Fibroblast of skin of right quadriceps (primary cell): ENCODE data around the gene ESPN.
"Not testable (repeated sequence)": the region's sequence is repeated elsewhere in the genome, so short reads cannot be mapped to it uniquely, and the experiment has no call there.

ENCODE experiments used
- DNase-seq: peaks from one replicate; pipeline ENCODE4 v3.0.0-alpha.2; 2013

The ESPN gene

DNA sequence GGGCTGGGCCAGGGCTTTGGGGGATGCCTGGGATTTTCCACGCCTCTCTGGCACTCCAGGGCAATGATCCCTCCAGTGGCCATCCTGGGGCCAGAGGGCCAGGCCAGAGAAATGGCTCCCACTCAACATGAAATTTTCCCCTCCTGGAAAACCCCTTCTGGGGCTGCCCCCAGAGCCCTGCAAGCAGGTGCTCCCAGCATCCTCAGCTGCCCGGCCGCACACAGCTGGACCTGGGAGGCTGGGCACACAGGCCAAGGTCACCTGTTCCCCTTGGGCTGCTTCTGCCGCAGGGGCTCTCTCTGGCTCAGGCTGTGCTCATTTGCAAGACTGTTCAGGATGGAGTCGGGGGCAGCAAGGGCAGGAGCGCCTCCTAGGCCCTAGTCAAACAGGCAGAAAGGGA is 3.9 kb downstream of the ESPN start:
- not testable (repeated sequence) for DNase-seq

DNA sequence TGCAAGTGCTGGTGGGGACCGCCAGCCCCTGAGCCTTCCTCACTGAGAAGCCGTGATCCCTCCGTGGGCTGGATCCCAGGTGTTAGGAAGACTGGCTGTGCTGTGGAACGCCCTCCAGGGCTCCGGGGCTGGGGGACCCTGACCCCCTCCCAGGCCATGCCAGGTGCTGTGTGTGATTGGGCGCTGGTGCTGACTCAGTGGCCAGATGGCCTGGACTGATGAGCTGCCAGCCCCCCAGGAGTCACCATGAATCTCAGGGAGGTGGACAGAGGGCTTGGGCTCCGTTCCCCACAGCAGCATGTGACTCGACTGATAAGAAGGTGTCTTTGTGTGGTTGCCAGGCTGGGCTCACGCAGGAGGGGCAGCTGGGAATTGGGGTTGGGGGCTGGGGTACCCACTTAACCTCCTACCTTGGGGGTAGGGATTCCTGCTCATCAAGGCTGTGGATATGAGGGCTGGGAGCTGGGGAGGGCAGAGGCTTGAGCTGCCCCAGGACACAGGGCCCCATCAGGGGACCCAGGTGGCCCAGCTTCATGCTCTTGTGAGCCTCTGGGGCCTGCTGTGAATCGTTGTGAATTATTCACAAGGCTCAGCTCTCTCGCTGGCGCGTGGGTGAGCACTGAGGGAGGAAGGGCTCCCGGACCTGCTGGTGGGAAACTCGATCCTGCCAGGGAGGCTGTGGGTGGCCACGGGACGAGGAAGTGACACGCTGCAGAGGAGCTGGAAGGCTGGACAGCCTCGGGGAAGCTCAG is 5.3 kb downstream of the ESPN start:
- not testable (repeated sequence) for DNase-seq

DNA sequence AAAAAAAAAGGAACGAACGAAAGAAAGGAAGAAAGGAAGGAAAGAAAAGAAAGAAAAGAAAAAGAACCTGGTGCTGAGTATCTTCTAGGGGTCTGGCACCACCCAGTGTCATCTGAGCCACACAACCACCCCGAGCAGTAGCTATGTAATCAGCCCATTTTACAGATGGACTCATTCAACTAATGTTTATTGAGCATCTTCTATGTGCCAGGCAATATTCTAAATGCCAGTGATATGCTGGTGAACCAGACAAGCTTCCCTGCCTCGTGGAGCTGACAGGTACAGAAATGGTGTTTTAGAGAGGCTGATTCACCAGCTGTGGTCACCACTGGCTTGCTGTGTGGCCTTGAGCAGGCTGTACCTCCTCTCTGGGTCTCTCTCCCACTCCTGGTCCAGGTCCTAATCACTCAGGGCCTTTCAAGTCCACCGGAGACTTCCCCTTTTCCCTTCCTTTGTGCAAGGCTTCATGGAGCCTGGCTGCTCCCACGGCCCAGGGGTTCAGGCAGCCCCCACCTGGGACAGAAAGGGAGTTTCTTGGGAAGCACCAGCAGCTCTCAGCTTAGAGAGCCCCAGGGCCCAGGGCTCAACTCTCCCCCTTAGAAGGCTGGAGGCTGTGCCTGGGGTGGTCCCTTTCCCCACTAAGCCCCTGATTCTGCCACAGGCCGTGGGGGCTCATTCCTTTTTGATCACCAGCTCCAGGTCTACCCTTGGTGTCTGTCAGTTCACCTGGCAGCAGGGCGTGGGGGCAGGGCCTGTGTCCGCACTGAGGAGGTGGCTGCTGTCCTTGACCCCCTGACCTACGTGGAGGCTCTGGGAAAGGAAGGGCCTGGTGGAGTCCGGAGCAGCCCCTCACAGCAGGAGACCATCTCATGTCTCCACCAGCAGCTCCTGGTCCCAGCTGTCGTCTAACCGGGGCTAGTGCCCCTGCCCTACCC is 7.3 kb downstream of the ESPN start:
- not testable (repeated sequence) for DNase-seq

DNA sequence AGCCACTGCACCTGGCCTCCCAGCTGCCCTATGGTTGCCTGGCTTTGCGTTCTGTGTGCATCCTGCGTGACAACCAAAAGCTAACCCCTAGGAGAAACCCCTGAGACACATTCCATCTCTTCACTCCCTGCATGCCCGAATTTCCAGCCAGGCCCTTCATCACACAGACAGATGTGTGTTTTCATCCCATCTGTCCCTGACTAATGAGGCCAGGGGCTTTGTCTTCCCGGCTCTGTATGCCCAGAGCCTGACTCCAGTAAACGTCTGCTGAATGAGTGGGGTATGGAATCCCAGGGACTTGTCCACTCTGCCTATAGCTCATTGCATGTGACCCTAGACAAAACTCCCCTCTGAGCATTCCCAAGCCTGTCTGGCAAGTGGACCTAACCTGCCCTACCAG is 9.6 kb downstream of the ESPN start:
- no peak for DNase-seq

DNA sequence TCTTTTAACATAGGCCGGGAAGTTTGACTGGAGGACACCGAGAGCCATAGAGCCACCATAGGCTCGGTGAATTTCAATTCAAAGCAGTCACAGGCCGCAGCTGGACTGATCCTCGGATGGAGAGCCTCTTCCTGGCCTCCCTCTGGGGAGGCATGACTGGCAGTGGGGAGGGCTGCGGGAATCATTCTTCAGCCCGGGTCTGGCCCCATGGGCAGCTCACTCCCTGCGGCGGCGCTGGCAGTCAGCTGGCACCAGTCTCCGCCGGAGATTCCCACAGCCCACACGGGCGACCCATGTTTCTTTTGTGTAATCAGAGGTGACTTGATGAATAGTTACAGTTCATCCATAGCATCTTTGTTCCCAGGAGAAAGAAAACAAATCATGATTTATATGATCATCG is 10.6 kb downstream of the ESPN start:
- DNase-seq: no peak

DNA sequence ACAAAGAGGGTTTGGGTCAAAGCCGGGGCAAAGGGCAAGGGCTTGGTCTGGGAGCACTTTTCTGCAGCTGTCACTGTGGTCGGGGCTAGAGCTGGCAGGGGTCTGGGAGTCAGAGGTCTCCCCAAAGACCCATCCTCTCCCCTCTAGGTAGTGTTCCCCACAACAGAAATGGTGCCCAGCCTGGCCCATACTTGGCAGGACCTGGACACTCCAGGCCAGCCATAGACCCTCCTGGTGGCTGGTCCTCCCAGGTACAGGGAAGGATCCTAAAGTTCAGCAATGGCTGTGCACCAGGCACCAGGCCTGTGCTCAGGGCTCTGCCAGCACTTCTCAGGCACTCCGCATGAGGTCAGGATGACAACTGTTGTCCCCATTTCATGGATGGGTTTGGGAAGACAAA is 11.0 kb downstream of the ESPN start:
- DNase-seq: no peak

DNA sequence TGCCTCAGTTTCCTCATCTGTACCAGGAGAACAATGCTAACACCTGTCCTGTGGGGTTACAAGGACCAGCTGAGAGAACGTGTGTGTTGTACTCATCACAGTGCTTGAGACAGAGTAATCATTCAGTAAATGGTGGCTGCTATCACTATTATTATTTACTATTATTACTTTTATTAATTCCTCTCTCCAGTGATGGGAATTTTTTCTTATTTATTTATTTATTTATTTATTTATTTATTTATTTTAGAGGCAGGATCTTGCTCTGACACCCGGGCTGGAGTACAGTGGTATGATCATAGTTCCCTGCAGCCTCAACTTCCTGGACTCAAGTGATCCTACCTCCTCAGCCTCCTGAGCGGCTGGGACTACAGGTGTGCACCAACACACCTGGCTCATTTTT is 11.7 kb downstream of the ESPN start:
- DNase-seq: not testable (repeated sequence)

DNA sequence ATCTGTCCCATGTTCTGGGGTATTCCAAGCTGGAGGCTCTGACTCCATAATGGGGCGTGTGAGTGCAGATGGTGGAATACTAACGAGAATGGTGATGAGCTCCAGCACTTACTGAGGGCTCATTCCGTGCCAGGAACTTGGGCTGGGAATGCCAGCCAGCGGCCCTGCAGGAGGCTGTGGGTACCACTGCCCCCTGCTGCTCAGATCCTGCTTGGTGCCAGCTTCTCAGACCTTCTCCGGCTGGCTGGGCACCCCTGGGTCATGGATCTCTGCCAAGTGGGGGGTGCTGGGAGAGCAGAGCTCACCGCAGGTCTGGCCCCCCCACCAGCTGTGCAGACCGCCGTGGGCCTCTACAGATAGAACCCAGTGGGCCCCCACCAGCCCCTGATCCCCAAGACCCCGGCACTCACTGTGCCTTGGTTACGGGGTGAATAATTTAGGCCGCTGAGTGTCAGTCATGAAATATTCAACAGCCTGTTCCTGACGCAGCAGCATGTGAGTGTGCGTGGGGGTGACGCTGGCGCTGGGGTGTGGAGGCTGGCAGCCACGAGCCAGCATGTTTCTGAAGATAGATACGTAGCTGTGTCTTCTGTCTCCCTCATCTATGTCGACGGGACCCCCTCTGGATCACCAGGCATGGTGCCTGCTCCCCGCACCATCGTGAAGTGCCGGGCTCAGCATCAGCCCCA is 12.6 kb downstream of the ESPN start:
- not testable (repeated sequence) for DNase-seq

DNA sequence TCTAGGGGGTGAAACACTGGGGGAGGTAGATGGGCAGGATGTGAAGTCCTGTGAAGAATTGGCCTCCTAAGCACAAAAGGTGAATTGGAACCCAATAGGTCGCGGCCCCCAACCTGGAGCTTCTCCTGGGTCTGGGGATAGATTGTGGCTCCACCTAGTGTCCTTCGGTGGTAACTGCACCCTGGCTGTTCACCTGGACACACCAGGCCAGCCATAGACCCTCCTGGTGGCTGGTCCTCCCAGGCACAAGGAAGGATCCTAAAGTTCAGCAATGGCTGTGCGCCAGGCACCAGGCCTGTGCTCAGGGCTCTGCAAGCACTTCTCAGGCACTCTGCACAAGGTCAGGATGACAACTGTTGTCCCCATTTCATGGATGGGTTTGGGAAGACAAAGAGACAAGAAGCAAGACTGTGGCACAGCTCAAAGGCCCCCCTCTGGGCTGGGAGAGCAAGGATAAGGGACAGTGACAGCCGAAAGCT is 13.5 kb downstream of the ESPN start:
- peak; percentile 31 for DNase-seq

DNA sequence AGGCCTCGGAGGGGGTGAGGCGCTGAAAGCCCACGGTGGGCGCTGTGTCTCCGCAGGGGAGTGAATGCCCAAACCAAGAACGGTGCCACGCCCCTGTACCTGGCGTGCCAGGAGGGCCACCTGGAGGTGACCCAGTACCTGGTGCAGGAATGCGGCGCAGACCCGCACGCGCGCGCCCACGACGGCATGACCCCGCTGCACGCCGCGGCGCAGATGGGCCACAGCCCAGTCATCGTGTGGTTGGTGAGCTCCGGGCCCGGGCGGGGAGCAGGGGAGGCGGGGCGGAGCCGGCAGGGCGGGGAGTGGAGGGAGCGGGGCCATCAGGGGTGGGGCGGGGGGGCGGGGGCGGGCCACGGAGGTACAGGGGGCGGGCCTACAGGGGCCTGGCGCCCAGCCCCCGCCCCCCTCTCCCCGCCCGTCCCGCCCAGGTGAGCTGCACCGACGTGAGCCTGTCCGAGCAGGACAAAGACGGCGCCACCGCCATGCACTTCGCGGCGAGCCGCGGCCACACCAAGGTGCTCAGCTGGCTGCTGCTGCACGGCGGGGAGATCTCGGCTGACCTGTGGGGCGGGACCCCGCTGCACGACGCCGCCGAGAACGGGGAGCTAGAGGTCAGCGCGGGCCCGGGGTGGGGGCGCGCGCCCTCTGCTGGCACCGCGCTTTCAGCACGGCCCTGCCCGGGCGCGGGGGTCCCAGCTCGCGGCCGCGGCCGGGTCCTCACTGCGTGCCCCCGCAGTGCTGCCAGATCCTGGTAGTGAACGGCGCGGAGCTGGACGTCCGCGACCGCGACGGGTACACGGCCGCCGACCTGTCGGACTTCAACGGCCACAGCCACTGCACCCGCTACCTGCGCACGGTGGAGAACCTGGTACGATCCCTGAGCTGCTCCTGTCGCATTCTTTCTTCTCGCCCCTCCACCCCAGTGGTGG is 15.9 kb downstream of the ESPN start:
- DNase-seq: peak; percentile 35

DNA sequence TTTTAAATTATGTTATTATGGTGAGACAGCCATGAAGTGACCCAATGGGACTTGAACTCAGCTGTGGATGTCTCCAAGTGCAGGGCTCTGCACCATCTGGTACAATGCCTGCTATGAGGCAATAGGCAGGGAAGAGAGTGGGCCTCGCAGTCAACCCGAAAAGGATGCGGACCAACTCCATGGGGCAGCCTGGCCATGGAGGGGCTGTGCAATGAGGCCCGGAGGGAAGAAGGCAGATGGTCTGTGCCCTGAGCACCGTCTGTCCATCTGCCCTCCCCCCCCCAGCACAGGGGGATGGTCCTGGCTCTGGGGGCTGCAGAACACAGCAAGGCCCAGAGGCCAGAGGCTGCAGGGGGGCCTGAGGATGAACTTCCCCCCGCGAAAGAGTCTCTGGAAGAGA is 17.0 kb downstream of the ESPN start:
- no peak for DNase-seq

DNA sequence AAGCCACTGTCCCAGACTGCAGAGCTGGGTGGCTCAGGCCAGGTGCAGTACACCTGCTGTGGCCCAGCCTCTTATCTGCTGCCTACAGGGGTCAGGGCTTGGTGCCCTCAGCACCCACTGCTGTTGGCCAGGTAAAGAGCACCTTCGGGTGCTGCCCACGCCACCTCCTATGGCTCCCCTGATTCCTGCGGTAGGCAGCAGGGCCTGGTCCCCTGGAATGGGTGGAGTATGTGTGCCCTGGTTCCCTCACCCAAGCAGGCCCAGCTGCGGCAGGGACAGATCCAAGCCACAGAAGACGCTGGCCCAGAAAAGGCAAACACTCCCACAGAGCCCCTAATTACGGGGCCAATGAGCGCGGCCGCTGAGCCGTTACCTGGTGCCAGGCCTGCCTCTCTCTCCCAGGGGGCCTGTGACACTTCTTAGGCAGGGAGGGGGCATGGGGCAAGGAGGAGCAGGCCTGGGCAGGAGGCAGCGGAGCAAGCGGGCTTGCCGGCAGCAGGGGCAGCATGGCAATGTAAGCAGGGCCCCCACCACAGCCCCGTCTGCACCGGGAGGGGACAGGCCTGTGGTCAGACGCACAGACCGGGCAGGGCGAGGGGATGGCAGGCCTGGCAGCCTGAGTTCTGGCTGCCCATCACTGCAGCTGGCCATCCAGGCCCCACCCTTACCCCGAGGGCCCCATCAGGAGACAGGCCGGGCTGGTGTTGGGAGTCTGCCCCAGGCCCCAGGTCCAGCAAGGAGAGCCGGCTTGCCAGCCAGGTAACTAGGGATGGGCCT is 19.0 kb downstream of the ESPN start:
- DNase-seq: no peak

DNA sequence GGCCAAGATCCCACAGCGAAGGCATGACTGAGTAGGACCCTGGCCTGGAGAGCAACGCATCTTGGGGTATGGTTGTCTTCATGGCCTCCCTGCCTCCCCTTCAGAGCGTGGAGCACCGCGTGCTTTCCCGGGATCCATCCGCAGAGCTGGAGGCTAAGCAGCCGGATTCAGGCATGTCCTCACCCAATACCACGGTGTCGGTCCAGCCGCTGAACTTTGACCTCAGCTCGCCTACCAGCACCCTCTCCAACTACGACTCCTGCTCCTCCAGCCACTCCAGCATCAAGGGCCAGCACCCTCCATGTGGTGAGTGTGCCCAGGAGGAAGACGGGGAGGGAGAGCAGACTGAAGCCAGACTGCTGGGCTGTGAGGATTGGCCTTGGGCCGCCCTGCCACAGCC is 19.8 kb downstream of the ESPN start:
- no peak for DNase-seq

DNA sequence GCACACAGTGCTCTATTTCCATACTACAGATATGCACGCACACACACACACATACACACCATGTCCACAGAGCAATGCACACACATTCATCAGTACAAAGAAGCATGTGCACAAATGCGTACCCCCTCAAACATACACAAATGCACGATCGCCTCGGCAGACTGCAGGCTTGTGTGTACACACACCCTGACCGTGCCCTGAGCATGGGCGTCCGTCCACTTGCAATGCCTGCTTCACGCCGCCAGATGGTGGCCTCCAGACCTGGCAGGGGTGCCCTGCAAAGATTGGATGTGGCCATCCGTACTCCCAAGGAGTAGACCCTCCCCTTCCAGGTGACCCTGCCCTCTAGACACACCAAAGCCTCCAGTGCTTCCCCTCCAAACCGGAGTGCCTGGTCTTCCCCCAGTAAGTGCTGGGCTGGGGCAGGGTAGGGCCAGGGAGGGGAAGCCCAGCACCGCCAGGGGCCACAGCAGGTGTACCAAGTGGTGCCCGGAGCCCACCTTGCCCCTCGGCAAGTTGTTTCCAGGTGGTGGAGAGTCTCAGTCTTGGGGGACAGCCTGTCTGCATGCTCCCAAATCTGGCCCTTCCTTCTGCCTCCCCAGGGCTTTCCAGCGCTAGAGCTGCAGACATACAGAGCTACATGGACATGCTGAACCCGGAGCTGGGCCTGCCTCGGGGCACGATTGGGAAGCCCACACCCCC is 20.6 kb downstream of the ESPN start:
- DNase-seq: no peak

DNA sequence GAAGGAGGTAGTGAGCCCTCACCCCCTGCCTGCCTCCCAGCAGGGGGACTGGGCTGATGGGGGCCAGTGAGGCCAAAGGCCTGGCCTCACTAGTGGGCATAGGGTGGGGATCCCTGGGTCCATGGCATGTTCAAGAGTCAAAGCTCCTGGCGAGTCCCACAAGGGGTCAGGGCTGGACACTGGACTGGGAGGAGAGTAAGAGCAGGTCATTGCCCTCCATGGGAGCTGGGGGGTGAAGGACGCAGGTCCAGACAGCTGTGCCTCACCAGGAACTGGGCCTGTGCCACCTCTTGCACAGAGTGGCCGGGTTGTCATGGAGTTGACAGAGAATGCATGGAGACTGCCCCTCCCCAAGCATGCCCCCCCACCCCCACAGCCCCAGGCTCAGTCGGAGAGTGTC is 21.4 kb downstream of the ESPN start:
- not testable (repeated sequence) for DNase-seq

DNA sequence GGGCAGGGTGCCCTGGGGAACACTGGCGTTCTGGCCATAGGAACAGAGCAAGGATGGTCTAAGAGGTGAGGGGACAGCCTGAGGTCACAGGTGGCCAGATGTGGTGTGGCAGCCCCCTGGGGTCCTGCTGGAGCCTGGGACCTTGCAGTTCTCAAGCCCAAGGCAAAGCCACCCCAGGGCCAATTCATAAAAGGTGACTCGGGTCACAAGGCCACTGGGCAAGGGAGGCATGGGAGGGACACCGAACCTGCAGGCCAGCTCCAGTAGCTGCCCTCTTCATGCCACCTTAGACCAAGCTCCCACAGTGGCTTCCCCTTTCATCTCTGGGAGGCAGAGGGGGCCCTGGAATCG is 22.1 kb downstream of the ESPN start:
- no peak for DNase-seq

DNA sequence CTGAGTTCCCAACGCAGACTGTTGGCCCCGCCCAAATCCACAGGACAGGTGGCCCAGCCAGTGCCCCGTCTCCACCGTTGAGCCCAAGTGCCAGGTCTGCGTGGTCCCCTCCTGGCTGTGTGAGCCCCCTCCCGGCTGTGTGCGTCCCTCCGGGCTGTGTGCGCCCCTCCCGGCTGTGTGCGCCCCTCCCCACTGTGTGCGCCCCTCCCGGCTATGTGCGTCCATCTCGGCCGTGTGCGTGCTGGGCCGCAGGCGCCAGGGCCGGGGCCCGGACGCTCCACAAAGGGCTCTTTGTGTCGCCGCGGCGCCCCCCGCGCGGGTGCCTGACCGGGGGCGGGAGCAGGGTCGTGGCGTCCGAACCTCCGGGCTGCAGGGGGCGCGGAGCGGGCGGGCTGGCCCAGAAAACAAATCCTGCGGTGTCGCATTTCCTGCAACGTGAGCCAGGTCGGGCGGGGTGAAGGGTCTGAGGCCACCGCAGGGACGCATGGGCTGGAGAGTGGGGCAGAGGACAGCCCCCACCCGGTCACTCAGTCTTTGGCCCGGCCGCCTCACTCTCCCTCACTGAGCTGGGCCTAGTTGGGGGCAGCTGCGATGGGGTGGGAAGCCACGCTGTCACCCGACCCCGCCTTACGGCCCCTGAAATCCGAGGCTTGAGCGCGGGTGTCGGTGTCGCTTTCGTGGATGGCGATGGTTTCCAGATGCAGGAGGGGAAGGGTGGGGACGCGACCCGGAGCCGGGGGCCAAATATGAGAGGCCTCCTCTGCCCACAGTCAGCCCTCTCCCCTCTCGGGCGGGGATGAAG is 22.6 kb downstream of the ESPN start:
- DNase-seq: no peak

DNA sequence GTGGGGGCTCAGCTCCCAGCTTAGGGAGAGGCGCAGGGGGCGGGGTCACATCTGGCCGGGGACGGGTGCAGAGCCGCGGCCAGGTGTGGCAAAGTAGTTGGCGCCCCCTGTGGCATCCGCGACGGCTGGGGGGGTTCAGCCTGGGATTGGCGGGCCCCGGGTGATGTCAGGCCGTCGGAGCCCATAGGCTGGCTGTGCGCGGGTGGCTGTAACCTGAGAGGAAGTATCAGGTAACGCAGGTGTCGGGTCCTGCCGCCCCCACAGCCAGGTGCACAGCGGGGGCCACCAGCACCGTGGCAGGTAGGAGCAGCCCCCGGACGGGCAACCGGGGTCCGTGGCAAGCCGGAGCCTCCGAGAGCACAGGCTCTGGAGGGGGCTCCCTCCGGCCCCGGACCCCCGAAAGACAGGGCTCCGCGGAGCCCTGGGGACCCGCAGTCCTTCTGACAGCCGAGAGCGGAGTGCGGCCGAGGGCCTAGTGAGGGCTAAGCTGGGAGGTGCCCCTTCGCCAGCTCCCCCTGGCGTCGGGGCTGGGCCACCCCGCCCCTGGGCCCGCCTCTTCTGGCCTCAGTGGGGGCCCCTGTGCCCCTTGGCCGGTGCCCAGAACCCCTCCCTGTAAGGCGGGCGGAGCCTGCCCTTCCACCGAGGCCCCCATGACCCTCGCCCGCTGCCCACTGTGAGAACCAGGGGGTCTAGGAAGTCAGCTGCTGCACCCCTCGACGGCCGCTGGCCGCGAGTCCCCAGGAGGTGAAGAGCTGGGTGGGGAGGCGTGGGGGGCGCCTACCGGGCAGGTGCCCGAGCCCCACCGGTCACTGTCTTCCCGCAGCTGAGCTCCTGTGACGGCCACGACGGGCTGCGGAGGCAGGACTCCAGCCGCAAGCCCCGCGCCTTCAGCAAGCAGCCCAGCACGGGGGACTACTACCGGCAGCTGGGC is 23.5 kb downstream of the ESPN start:
- DNase-seq: no peak
